ENCODE measurements around the gene AK9. TPM values are rescaled to one million over a fixed set of nuclear protein-coding genes. Genes with fewer than 3 reads are reported as not detected.

AK9 gene
- total RNA-seq: 0.75 TPM

- intact Hi-C loops (cut with DNase I): loop anchor here (1.0 to 10.0 kb wide), 8 partner anchors 208 to 1616 kb away; partner anchors contain the start of genes AMD1, CDC40, CEP57L1 and DDO
Observed at GRCh38 chr6:109690737-109691621, at the start of gene AK9, which contains the start of gene FIG4. TSS of gene AK9 (minus strand) at chr6:109691202. CDS start at chr6:109675745, 15,457 bp downstream. TSS of gene FIG4 (plus strand) at chr6:109691296. CDS start at chr6:109691436, 140 bp downstream.

GRCh38 chr6:109740787-109741186 is 49.8 kb upstream of the AK9 start:
- H3K9me3 ChIP-seq: no peaks in the 10 kb centered on the region
- TF ChIP-seq CTCF (IDR thresholded peaks at IDR 0.05): no peak
- no peaks in the 10 kb centered on the region for H3K4me1 ChIP-seq
- DNase-seq (ENCODE audit: low spot score in 2 of 2): no peak
- no peak overlapping the region for H3K27ac ChIP-seq
- no peaks in the 10 kb centered on the region for H3K27me3 ChIP-seq
- H3K36me3 ChIP-seq: peaks cover 20 to 63% of the 10 kb centered on the region in 2 donors
- intact Hi-C loops (cut with DNase I): no loop called here
- H3K4me3 ChIP-seq: no peak overlapping the region

More at GRCh38 chr6:109690737-109691621, at the start of gene AK9, which contains the start of gene FIG4:
- peak; percentile 86 to 96 for DNase-seq (ENCODE audit: low spot score in 2 of 2)
- Histone ChIP-seq H3K27me3 (no peaks in the 10 kb centered on the region), H3K4me1 (no peaks in the 10 kb centered on the region), H3K36me3 (no peaks in the 10 kb centered on the region), H3K4me3 (peak within 1 kb of the TSS; percentile 65 to 74), H3K9me3 (no peaks in the 10 kb centered on the region), H3K27ac (peak within 1 kb of the TSS; percentile 83 to 90)
- TF ChIP-seq CTCF (IDR thresholded peaks at IDR 0.05): peak in 2 of 3 experiments; percentile 3 to 38

GRCh38 chr6:109739686-109740085 is 48.7 kb upstream of the AK9 start:
- intact Hi-C loops (cut with DNase I): no loop called here
- peaks cover 28 to 72% of the 10 kb centered on the region in 2 donors for H3K36me3 ChIP-seq
- H3K4me1 ChIP-seq: no peaks in the 10 kb centered on the region
- no peak for DNase-seq (ENCODE audit: low spot score in 2 of 2)
- no peak overlapping the region for H3K27ac ChIP-seq
- H3K27me3 ChIP-seq: no peaks in the 10 kb centered on the region
- TF ChIP-seq CTCF (IDR thresholded peaks at IDR 0.05): no peak
- H3K9me3 ChIP-seq: no peaks in the 10 kb centered on the region
- no peak overlapping the region for H3K4me3 ChIP-seq

GRCh38 chr6:109738667-109739066 is 47.7 kb upstream of the AK9 start:
- no peaks in the 10 kb centered on the region for H3K27me3 ChIP-seq
- H3K36me3 ChIP-seq: peaks cover 26 to 63% of the 10 kb centered on the region in 2 donors
- no peak for DNase-seq (ENCODE audit: low spot score in 2 of 2)
- H3K4me1 ChIP-seq: no peaks in the 10 kb centered on the region
- no peak overlapping the region for H3K4me3 ChIP-seq
- H3K27ac ChIP-seq: no peak overlapping the region
- no peak for TF ChIP-seq CTCF (IDR thresholded peaks at IDR 0.05)
- H3K9me3 ChIP-seq: no peaks in the 10 kb centered on the region
- intact Hi-C loops (cut with DNase I): no loop called here

GRCh38 chr6:109738255-109738654 is 47.3 kb upstream of the AK9 start:
- Histone ChIP-seq H3K9me3 (no peaks in the 10 kb centered on the region), H3K4me1 (no peaks in the 10 kb centered on the region), H3K4me3 (no peak overlapping the region), H3K36me3 (peaks cover 23 to 58% of the 10 kb centered on the region in 2 donors), H3K27me3 (no peaks in the 10 kb centered on the region), H3K27ac (no peak overlapping the region)
- no peak for TF ChIP-seq CTCF (IDR thresholded peaks at IDR 0.05)
- no peak for DNase-seq (ENCODE audit: low spot score in 2 of 2)
- intact Hi-C loops (cut with DNase I): no loop called here

Data from ascending aorta (tissue), 2 donors.